HG03175 (cell line): Measurements from ENCODE around the gene AFF4.

Source experiments
- ATAC-seq: cut with Tn5 transposase; IDR thresholded peaks from one replicate; pipeline ENCODE4 v1.9.1; 2021; ENCODE audit warnings: mild to moderate bottlenecking, moderate library complexity; ENCODE audit not compliant: unreplicated experiment

AFF4 gene

GRCh38 chr5:132828846-132829494 is 134.5 kb downstream of the AFF4 start:
- ATAC-seq, result no peak

DNA sequence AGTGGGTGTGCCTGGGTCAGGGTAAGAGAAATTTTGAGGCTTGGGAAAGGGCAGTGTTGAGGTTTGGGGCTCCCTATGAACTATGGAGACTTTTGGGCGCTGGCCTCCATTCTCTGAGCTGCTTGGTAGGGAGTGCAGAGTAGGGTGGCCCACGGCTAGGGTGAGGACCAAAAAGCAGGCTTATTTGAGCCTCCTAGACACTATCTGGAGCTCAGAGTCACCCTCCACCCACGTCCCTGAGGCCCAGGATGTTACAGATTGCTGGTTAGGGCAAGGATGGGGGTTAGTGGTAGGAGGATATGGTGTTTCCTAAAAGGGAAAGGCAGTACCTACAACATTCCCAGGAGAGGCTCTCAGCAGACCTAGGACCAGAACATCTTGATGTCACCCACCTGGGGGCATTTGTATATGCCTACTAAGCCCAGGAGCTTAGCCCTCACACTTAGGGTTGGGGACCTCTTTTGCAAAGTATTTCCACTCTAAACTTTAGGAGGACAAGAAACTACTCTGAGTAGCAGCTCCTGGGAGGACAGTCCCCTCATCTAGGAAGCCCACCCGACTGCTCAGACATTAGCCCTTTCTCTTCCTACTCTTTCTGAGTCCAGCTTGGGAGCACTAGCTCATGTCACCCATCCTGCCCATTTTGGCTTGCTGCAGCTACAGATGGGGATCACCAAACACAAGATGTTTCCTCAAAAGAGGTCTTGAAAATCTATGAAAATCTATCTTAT is 135.3 kb downstream of the AFF4 start:
- no peak for ATAC-seq

DNA sequence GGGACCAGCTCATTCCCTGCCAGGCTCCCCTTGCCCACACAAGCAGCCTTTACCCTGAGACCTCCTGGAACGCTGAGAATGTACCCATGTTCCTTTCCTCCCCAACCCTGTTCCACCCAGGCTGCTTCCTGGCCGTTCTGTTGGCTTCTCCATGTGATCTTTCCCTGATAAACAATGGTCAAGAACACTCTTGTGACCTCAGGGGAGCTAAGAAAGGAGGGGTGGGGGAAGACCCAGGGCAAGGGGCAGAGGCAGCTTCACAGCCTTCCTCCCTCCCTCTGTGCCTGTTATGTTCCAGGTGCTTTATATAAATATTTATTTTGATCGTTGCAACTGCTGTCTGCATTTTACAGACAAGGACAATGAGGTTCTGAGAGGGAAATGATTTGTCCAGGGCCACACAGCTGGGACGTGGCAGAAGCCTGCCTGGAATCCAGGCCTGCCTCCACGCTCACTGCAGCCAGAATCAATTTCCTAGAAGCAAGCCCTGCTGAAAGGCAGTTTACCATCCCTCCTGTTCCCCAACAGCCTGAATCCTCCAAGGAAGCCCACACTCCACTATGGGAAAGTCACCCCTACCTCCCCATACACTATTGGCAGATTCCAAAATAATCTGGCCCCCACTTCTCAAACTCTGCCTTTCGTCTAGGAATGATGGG is 136.9 kb downstream of the AFF4 start:
- no peak for ATAC-seq

DNA sequence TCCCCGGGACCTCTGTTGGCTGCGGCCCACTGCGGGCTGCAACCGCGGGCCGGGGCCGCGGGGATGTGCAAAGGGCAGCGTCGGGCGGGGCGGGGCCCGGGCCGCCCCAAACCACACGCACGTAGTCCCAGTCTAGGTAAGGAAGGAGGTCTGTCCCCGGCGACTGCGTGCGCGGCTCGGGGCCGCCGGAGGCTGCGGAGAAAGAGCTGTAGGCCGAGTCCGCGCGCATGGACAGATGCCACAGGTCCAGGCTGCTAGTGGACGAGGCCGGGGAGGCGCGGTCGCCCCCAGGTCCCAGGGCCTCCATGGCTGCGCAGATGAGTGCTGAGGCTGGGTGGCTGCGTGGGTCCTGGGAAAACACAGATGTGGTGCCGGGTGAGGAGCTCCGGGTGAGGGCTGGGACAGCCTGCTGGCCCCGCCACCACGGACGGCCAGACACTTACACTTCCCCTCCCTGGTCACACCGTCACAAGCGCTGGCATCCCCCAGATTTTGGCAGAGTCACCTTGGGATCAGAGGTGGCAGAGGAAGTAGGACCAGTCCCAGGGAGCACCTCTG is 137.5 kb downstream of the AFF4 start:
- no peak for ATAC-seq
